Cortex of kidney (tissue), 1 donor: ENCODE measurements around the gene PRKCA.

ENCODE experiments used
- DNase-seq: peaks from one replicate; lab custom pipeline; 2025; lab: John Stamatoyannopoulos, UW

PRKCA gene

GRCh38 chr17:66655461-66655860 is 353.0 kb downstream of the PRKCA start:
- DNase-seq: no peak

DNA sequence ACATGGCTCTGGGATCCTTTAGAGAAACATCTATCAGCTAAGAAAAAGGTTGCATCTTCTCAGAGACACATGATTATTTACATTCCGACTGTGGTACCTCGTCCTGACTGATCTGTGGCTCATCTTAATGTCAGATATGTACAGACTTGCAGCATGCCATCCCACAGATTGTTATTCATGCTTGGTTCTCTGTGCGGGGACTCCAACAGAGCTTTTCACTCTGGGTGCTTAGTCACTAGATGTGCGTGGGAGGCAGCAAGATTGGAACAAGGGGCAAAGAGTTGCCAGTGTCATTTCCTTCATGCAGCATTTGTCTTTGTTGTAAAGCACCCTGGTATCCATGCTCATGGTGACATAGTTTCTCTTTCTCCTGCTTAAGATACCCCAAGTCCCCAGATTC is 353.4 kb downstream of the PRKCA start:
- no peak for DNase-seq

GRCh38 chr17:66661411-66662256 is 359.2 kb downstream of the PRKCA start:
- no peak for DNase-seq

DNA sequence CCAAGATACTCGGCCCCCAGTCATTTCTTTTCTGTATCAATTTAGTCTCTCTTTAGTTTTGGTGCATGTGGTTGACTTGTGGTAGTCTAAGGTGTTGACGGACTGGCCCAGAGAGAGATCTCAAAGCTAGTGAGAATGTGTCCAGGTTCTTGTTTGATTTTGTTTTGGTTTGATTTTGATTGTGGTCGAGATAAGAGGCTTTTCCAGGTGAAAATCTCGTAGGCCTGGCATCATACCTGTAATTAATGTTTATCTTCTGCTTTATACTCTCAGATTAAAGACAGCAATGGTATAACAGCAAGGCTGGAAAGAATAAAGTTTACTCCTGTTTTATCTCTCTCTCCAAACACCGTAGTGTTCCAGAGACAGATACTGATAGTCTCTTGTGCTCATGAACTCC is 360.1 kb downstream of the PRKCA start:
- DNase-seq: no peak

- DNase-seq: no peak
Observed at GRCh38 chr17:66663041-66663606, 360.7 kb downstream of the PRKCA start.

DNA sequence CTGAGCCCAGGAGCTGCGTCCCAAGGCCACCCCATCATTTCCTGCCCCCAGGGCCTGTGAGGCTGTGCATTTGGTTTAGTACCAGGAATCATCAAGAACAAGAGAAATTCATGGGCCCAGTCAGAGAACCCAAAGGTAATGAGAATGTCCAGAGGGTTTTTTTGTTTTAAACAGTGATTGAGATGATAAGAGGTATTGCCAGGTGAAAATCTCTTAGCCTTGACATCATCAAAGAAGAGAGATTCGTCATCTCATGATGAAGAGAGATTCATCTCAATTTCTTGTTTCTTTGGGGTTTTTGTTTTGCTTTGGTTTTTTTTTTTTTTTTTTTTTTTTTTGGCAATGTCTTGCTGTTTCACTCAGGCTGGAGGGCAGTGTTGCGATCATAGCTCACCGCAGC is 361.9 kb downstream of the PRKCA start:
- no peak for DNase-seq

- no peak for DNase-seq
Observed at GRCh38 chr17:66665194-66665593, 362.8 kb downstream of the PRKCA start.

GRCh38 chr17:66667090-66667489 is 364.7 kb downstream of the PRKCA start:
- DNase-seq: no peak

DNA sequence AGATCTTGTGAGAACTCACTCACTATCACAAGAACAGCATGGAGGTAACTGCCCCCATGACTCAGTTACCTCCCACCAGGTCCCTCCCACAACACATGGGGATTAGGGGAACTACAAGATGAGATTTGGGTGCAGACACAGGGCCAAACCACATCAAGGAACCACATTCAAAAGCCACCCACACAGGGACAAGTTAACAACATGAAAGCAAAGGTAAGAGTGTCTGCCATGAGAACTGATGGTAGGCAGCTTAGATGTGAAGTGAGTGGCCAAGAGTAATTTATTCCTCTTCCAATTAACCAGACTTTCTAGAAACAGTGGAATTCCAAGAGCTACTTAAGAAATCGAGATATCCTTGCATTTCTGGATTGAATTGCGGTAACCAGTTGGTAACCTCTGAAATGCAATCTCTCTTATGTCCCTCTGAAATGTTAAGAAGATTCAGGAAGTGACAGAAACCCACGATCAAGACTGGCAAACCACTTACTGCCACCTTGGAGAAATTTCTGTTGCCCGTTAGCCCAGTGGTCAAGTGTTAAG is 365.1 kb downstream of the PRKCA start:
- DNase-seq: no peak

DNA sequence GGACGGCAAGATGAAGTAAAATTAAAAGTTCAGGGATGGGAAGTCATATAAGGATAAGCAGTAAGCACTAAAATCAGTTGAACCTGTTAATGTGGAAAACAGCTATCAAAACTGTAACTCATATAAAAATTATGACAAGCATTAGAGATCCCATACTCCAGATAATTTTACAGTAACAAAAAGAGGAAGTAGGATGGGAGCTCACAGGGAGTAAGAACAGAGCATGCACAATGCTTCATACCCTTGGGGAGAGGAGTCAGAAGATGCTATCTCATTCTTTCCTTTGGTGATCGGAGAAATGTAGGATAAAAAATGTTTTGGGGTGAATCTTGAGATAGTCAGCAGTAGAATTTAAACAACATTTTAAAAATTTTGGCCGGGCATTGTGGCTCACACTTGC is 367.8 kb downstream of the PRKCA start:
- no peak for DNase-seq

- DNase-seq: no peak
Observed at GRCh38 chr17:66671156-66671555, 368.7 kb downstream of the PRKCA start.

GRCh38 chr17:66673668-66674276 is 371.4 kb downstream of the PRKCA start:
- no peak for DNase-seq

DNA sequence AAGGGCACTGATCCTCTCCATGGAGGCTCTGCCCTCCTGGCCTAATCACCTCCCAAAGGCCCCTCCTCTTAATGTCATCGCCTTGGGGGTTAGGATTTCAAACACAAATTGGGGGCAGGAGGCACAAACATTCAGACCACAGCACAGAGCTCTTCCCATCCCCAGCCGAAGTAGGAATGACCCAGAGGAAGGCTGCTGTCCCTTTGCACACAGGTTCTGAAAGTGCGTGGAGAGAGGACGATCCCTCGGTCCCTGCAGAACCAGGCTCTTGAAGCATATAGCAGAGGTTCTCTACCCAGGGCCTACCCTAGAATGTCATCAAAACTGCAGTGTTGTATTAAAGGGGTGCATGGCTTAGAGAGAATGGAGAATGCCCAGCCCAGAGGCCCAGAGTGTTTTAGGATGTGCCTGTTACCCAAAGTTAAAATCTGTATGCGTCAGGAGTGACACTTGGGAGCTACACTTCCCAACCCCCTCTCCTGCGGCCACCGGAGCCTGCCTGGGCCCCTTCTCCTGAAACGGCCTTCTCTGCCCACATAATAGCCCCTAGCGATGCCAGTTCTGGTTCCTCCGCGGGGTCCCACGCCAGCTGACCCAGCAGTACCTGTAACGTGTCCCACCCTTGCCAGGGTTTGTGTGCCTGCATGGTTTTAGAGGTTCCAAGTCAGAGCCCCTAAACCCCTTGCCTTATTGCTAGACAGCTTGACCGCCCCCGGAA is 373.0 kb downstream of the PRKCA start:
- DNase-seq: no peak

DNA sequence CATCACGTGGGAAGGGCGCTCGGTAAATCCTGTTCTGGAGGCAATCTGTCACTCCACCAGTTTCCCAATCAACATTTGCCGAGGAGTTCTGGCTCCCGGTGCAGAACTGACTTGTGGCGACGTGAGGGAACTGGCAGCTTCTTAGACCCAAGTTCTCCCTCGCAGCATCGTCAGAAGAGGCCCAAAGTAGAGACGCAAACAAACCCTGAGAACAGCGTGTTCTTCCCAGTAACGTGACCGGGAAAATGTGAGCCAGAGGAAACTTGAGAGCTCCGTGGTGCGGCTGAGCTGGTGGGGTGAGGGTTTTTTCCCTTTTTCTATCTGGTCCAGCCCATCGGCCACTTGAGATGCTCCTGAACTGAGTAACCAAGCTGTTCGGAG is 373.6 kb downstream of the PRKCA start:
- DNase-seq: no peak

GRCh38 chr17:66676421-66676820 is 374.0 kb downstream of the PRKCA start:
- DNase-seq: no peak

DNA sequence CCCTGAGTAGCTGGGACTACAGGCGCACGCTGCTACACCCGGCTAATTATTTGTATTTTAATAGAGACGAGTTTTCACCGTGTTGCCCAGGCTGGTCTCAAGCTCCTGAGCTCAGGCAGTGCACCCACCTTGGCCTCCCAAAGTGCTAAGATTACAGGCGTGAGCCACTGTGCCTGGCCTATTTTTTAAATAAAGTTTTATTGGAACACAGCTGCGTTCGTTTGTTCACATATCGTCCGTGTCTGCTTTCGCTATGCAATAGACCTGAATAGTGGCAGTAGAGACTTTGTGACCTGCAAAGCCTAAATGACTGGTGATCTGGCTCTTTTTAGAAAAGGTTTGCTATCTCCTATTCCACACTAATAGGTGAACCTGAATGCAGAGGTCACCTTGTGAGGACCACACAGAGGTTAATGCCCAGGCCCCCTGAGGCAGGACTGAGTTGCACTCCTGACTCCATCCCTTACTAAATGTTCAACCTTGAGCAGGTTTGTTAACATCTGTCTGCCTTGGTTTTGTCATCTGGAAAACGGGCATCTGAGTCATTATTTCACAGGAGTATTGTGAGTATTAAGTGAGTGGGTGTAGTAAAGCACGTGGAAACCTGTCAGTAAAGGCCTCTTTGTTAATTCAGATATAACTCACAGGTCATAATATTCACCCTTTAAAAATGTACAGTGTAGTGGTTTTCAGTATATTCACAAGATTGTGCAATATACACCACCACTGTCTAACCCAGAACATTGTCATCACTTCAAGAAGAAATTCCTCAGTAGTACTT is 375.0 kb downstream of the PRKCA start:
- no peak for DNase-seq

GRCh38 chr17:66678061-66678460 is 375.6 kb downstream of the PRKCA start:
- DNase-seq: no peak

DNA sequence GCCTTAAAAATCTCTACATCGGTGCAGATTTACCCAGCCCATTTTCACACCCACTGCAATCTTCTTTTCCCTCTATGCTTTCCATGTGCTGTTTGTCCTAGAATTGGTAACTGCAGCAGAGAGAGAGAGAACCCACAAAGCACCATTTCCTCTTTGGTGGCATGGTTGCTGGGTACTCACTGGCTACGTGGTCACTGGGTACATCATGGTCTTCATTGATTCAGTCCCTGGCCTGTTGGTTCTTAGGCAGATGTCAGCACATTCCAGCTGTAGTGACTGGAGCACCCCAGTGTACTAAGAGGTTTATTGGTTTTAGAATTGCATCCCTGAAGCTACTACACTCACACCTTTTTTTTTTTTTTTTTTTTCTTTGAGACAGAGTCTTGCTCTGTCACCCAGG is 376.4 kb downstream of the PRKCA start:
- no peak for DNase-seq

- DNase-seq: no peak
Observed at GRCh38 chr17:66679631-66680517, 377.5 kb downstream of the PRKCA start.

DNA sequence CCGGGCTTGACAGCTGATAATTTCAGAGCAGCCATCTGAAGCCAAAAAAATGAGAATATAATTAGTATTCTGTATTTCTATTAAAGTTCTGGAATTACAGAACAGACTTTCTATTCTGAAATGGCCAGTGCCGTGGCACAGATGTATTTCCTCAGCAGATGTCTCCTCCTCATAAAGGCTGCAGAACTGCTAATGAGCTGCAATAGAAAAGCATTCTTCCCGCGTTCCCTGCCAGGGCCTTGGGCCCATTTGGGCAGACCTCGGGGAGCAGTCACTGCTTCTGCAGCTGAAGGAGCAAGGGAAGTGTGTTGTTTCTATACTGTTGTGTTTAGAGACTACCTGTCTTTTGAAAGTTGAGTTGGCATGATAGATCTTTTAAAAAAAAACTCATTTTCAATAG is 379.9 kb downstream of the PRKCA start:
- no peak for DNase-seq

DNA sequence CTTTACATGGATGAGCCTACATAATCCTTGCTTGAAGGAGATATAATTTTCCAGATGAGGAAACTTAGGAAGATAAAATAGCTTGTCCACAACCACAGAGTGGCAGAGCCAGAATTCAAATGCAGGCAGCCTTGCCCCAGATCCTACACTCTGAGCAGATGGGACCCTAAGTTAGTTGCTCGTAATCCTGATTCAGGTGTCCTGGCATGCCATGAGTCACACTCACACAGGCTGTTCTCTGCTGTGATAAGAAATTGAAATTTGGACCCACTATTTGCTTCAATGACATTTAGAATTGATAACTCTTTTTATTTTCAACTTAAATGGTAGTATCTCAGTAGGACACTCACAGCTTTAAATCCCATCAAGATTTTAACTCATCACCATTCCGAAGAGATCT is 381.8 kb downstream of the PRKCA start:
- no peak for DNase-seq
